KG1 (cell line): ENCODE measurements around the gene PRR29.
"Not testable (repeated sequence)": the region's sequence is repeated elsewhere in the genome, so short reads cannot be mapped to it uniquely, and the experiment has no call there.

Source experiments
- DNase-seq: peaks from one replicate; lab custom pipeline; 2025; lab: John Stamatoyannopoulos, UW

PRR29 gene

DNA sequence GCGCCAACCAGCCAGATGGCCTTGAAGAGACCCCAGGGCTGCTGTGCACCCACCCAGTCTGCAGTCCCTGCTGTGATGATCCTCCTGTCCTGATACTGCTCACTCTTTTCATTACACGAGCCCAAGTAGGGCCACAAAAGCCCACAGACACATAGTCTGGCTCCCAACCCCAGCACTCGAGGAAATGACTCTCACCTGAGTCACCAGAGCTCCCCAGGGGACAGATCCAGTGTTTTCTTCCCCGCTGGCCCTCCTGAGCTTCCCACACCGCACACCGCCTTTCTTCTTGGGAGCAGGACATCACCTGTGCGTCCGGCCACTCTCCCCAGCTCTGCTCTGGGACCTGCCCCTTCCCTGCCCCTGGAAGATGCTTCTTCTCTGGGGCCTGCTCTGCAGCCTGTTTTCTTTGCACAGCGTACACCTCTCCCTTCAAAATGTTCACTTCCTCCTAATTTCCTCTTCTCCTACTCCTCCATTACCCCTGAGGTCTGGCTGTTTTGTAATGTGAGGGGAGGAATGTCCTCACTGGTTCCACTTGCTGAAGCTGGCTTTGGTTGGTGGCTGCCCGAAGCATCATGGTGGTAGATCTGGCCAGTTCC lies 23.5 kb upstream of the PRR29 start:
- no peak for DNase-seq

GRCh38 chr17:63975541-63976092 lies 22.5 kb upstream of the PRR29 start:
- no peak for DNase-seq

GRCh38 chr17:63976702-63977101 lies 21.4 kb upstream of the PRR29 start:
- DNase-seq = no peak

- no peak for DNase-seq
Measured at GRCh38 chr17:63978272-63979200, 19.6 kb upstream of the PRR29 start.

- DNase-seq = not testable (repeated sequence)
Measured at GRCh38 chr17:63982641-63983040, 15.5 kb upstream of the PRR29 start.

DNA sequence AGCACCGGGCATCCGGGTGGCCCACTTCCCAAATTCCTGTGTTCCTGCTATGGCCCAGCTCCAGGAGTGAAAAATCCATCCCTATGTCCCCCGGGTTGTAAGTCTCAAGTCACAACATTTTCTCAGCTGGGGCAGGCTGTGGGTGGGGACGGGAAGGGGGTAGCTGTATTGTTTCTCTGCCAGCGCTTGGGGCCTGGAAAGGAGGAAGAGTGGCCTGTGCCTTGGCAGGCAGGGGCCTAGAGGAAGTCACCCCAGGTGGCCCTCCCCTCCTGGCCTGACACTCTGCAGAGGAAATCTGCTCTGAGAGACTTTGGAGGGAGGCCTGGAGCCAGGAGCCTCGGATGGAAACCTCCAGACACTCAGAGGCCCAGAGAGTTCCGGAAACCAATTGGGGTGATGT lies 14.8 kb upstream of the PRR29 start:
- DNase-seq = no peak

GRCh38 chr17:63984236-63984635 lies 13.9 kb upstream of the PRR29 start:
- DNase-seq = no peak

DNA sequence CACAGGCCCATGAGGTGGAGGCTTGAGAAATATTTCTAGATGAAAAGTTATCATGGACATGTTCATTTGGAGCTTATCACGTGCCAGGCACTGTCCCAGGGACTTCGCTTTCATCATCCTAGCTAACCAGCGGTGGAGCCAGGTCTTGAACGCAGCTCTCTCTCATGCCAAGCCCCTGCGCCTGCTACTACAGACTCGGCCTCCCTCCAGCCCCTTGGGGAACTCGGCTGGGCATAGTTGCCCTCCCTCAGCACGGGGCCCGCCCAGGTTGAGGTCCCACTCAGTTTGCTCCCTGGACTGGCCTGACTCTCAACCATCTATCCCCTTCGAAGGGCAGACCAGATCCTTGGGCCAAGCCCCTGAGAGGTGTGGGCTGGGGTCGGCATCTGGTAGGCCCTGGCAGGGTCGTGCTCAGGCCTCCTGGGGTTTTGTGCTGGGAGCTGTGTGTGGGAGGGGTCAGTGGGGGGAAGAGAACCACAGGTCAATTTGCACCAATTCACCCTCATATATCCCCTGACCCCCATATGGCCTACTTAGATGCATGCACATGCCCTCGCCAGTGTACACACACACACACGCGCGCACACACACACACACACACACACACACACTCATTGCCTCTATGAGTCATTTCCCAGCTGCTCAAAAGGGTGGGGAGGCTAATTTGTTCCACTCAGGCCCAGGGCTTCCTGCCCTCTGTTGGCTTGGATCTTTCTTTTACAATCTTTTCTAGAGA lies 13.3 kb upstream of the PRR29 start:
- DNase-seq = peak; percentile 35

DNA sequence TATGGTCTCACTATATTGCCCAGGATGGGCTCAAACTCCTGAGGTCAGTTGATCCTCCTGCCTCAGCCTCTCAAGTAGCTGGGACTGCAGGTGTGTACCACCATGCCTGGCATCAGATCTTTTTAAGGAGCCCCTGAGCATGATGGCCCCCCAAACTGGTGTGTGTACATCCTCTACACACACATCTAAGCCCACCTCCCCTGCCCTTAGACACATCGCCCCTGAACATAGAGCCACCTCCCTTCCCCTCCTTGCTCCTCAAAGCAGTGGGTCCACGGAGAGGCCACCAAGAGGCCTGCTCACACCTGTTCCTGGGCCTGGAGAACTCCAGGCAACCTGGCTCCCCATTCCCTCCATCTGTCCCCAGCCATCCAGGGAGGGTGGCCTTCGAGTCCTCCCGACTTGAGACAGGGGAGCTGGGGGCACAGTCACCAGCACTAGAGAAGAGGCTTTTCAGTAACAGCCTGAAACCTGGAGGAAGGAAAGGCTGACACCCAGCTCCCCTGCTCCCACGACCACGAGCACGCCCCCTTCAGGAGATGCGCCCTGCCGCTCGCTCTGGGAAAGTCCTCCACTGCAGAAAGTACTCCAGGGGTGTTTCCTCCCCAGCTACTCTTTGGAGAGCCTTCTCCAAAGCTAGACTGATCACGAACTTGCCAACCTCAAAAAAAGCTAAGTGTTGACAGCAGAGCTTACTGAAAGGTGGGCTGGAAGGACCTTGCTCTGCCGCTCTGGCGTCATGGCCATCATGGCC lies 12.6 kb upstream of the PRR29 start:
- DNase-seq = no peak

DNA sequence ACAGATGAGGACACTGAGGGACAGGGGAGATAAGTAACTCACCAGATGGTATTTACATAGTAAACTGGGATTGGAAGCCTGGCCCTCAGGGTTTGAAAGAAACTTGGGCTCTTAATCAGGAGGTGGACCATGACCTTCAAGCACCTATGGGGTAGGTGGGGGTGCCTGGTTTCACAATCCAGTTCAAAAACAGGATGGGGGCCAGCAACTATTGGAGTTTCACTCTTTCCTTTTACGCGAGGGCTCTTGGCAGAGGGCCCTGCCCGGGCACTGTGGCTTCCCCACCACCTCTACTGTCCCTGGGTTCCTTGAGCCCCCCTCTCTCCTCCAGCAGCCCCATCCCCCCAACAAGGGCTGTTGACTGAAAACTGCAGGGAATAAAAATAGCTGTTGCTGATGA lies 11.3 kb upstream of the PRR29 start:
- no peak for DNase-seq

GRCh38 chr17:63987221-63988126 lies 10.7 kb upstream of the PRR29 start:
- DNase-seq = no peak

GRCh38 chr17:63988127-63988478 lies 10.0 kb upstream of the PRR29 start:
- DNase-seq = no peak

DNA sequence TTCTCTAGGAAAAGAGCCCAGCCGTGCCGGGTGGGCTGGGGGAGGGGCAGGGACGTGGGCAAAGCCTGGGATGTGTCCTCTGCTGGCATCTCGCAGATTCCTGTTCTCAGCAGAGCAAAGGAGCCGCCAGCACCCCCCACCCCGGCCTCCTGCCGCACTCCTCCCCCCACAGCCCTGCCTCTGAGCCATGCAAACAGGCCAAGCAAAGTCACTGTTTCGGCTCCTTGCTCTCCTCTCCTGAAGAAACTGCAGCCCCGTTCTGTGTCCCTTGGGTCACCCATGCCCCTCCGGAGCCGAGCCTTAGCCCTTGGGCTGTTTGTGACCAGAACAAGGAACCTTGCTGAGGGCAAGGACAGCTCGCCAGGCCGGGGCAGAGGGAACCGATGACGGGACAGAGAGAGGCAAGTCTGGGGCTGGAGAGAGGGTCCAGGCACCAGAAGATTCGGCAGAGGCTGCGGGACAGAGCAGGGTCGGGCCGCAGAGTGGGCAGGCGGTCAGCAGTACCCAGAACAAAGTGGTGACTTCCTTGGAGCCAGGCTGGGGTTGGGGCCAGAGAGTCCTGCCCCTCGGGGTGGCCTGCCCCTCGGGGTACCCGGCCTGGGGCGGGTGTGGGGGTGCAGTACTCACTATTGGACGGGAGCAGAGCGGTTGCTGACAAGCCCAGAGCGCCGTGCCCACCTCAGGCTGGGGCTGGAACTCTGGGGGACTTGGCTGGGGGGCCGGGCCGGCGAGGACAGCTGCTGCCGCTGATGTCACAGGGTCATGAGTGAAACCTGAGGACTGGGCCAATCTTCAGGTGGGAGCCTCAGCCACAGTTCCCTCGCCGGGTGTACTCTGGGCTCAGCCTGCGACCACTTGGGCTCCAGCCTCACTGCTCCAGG lies 9.2 kb upstream of the PRR29 start:
- DNase-seq = no peak

DNA sequence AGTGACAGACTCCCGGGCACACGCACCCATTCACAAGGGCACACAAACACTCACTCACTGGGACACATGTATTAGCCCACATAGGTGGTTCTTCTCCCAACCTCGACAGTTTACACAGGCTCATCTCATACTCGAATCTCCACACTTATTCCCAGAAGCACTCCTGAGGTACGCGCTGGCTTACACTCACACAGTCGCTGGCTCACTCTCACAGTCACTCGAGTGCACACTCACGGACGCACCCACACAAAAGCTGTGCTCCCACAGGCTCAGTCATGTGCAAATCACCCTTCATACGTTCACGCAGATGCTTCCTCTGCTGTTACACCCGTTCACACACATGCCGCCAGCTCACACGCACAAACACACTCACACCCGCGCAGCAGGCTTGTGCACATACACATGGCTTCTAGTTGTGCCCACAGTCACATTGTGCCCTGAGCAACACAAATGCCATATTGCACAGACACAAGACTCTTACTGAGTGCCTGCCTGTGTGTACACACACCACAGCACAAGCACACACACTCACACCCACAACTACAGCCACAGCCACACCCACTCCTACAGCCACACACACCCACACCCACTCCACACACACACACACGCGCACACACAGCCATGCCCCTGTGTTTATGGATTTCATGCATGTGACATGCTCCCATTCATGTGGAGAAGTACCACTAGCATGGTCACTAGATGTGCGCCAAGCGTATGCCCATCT lies 8.4 kb upstream of the PRR29 start:
- no peak for DNase-seq

- DNase-seq = no peak
Measured at GRCh38 chr17:63991611-63992010, 6.5 kb upstream of the PRR29 start.

DNA sequence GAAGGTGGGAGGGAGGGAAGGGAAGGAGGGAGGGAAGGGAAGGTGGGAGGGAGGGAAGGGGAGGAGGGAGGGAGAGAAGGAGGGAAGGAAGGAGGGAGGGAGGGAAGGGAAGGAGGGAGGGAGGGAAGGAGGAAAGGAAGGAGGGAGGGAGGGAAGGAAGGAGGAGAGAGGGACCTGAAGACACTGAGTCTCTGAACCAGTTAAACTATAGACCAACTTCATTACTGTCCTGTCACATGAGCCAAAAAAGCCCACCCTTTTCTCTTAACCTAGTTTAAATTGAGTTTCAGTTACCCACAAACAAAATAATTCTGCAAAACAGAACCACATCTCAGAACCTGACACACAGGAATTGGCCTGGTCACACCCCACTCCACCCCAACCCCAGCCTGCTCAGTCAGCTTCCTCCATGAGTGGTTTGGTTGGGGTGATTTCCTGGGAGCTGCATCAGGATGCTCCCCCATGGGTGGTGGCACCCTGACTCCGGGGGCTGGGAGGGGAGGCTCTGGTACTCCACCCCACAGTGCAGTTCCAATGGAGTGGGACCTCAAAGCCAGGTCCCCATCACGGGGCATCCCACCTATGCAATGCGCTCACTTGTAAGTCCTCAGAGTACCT lies 4.7 kb upstream of the PRR29 start:
- no peak for DNase-seq

DNA sequence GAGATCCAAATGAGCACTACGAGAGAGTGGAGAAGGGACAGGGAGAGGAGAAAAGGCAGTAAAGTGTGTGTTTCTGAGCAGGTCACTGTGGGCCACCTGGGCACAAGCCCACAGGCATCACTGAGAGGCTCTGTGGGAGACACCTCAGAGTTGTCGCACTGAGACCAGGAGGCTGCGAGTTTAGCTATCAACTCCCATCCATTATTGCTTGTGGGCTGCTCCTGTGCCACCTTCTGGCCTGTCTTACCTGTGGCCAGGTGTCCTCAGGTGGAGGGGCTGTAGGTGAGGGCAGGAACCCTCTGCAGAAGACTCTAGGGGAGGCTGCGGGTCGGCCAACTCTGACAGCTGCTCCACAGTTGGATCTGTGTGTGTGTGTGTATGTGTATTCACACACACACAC lies 2.5 kb upstream of the PRR29 start:
- DNase-seq = no peak

GRCh38 chr17:63996430-63997182 lies 1.5 kb upstream of the PRR29 start:
- DNase-seq = no peak
